GM18951 (cell line): ENCODE measurements around the gene GNAQ.
"Not testable (repeated sequence)": the region's sequence is repeated elsewhere in the genome, so short reads cannot be mapped to it uniquely, and the experiment has no call there.

Source experiments
- POLR2A ChIP-seq: IDR thresholded peaks from 4 replicates; pipeline ENCODE4 v1.6.1; 2011; ENCODE audit warnings: mild to moderate bottlenecking; ENCODE audit not compliant: insufficient read length, insufficient read depth; ENCODE audit errors: extremely low read depth
- in situ Hi-C: fragments of 300-500 bp; cut with MboI; formaldehyde crosslinking; loops from one replicate; pipeline ENCODE4 v1.12.0; 2022; ENCODE audit warnings: low sequenced_read_pairs, mixed read lengths, inconsistent platforms; ENCODE audit not compliant: unreplicated experiment

Gene GNAQ

GRCh38 chr9:77708064-77708815 is 323.4 kb downstream of the GNAQ start:
- no peak for TF ChIP-seq POLR2A
- in situ Hi-C loops = no loop called here

DNA sequence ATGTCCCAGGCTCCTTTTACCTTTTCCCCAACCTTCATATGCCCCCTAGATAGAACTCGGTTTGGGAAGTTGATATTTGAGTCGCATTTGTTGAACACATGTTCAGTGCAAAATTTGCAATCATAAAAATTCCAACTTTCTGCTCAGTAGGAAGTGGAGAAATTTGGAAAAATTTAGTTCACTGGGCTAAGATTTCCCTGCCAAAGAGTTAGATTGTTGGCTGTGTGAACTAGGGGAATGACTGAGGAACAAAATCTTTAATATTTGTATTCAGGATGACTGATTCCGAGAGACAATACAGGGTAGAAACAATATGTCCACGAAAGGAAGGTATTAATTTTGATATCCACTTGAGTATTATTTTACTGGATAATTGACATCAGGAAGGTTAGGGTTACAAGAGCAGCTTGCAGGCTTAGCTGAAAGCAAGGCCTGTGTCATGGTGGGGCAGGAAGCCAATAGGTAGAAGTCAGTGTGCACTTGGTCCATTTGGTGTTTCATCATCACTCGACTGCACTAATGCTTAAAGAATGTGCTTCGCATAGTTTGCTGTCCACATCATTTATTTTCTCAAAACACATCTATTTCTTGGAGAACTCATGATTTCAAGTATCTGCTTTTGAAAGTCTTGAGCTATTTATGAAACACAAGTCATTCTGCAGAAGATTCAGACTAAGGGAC is 324.1 kb downstream of the GNAQ start:
- in situ Hi-C loops = no loop called here
- TF ChIP-seq POLR2A = no peak

DNA sequence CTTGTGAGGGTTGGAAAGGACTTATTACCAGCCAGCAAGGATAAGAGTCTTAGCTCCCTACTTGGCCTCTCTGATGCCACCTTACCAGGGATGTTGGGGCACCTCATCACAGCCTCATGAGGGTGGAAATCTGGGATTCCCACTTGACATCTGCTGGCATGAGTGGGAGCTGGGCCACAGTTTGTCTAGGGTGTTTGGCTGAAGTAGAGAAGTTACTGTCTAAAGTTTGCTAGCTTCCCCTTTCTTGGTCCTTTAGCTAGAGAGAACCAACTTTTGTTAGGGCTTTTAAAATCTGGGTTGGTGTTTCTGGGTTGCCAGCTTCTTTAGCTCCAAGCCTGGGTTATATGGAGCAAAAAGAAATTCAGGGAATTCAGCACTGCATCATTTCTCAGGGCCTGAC is 326.0 kb downstream of the GNAQ start:
- in situ Hi-C loops = no loop called here
- no peak for TF ChIP-seq POLR2A

- in situ Hi-C loops = not testable (repeated sequence)
These were observed 328.9 kb downstream of the GNAQ start for GRCh38 chr9:77702521-77703390.

DNA sequence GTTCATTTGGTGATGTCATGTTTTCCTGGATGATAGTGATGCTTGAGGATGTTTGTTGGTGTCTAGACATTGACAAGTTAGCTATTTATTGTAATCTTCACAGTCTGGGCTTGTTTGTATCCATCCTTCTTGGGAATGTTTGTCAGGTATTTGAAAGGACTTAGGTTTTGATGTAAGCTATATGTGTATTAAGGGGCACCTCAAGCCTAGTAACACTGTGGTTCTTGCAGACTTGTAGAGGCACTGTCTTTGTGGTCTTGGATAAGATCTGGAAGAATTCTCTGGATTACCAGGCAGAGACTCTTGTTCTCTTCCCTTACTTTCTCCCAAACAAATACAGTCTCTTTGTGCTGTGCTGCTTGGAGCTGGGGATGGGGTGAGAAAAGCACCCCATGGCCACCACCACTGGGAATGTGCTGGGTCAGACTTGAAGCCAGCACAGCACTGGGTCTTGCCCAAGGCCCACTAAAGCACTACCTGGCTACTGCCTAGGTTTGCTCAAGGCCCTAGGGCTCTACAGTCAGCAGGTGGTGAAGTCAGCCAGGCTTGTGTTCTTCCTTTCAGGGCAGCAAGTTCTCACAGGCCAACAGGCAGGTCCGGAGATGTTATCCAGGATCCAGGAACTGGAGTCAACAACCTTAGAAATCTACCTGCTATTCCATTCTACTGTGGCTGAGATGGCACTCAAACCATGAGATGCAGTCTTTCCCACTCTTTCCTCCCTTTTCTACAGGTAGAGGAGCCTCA is 334.2 kb downstream of the GNAQ start:
- in situ Hi-C loops = no loop called here

DNA sequence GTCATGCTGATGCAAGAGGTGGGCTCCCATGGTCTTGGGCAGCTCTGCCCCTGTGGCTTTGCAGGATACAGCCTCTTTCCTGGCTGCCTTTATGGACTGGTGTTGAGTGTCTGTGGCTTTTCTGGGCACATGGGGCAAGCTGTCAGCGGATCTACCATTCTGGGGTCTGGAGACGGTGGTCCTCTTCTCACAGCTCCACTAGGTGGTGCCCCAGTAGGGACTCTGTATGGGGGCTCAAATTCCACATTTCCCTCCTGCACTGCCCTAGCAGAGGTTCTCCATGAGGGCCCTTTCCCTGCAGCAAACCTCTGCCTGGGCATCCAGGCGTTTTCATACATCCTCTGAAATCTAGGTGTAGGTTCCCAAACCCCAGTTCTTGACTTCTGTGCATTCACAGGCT is 340.9 kb downstream of the GNAQ start:
- in situ Hi-C loops = not testable (repeated sequence)

More for the DNA sequence above, 334.2 kb downstream of the GNAQ start:
- TF ChIP-seq POLR2A = no peak

DNA sequence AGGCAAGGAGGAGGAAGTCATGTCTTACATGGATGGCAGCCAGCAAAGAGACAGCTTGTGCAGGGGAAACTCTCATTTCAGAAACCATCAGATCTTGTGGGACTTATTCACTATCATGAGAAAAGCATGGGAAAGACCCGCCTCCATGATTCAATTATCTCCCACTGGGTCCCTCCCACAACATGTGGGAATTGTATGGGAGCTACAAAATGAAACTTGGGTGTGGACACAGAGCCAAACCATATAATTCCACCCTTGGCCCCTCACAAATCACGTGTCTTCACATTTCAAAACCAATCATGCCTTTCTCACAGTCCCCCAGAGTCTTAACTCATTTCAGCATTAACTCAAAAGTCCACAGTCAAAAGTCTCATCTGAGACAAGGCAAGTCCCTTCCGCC is 341.5 kb downstream of the GNAQ start:
- in situ Hi-C loops = not testable (repeated sequence)

GRCh38 chr9:77687737-77688136 is 343.9 kb downstream of the GNAQ start:
- in situ Hi-C loops = not testable (repeated sequence)

- TF ChIP-seq POLR2A = no peak
- in situ Hi-C loops = no loop called here
These were observed 351.0 kb downstream of the GNAQ start for GRCh38 chr9:77680581-77680980.

DNA sequence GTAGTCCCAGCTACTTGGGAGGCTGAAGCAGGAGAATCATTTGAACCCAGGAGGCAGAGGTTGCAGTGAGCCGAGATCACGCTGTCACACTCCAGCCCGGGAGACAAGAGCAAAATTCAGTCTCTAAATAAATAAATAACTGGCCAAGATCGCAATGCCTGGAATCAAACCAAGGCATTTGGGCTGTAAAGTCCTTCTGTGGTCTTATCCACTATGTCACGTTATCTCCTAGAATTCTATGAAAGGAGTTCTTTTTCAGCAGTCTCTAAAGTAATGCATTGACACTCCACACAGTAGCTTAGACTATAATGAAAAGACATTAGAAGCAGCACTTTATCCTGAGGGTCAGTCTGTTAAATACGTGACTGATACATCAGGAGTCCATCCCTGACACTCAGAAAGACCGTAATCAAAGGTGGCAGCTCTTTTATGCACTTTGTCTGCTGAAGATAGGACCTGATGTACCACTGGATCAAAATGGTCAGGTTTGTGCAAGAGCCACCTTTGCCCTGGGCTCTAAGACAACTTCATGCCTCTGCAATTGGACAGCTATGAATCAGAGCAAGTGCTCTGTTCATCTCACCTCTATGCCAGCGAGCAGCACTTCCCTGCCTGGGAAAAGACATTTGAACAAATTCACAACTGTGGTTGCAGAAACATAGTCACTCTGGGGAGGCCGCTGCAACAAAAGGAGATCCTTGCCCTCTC is 351.8 kb downstream of the GNAQ start:
- in situ Hi-C loops = no loop called here
- no peak for TF ChIP-seq POLR2A

- TF ChIP-seq POLR2A = no peak
- in situ Hi-C loops = no loop called here
These were observed 352.5 kb downstream of the GNAQ start for GRCh38 chr9:77679088-77679487.

- in situ Hi-C loops = no loop called here
- TF ChIP-seq POLR2A = no peak
These were observed 353.6 kb downstream of the GNAQ start for GRCh38 chr9:77677957-77678535.
